Measurements from ENCODE around the gene WDR36.
A peak's percentile ranks its signal among the peaks of the same experiment; 100 is the strongest.
"Not testable (repeated sequence)": the region's sequence is repeated elsewhere in the genome, so short reads cannot be mapped to it uniquely, and the experiment has no call there.

WDR36 gene

DNA sequence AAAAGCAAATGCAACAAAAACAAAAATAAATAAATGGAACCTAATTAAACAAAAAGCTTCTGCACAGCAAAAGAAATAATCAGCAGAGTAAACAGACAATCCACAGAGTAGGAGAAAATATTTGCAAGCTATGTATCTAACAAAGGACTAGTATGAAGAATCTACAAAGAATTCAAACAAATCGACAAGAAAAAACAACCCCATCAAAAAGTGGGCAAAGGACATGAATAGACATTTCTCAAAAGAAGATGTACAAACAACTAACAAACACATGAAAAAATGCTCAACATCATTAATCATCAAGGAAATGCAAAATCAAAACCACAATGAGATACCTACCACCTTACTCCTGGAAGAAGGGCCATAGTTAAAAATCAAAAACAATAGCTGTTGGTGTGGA lies 49.3 kb downstream of the WDR36 start:
- not testable (repeated sequence) for DNase-seq

DNA sequence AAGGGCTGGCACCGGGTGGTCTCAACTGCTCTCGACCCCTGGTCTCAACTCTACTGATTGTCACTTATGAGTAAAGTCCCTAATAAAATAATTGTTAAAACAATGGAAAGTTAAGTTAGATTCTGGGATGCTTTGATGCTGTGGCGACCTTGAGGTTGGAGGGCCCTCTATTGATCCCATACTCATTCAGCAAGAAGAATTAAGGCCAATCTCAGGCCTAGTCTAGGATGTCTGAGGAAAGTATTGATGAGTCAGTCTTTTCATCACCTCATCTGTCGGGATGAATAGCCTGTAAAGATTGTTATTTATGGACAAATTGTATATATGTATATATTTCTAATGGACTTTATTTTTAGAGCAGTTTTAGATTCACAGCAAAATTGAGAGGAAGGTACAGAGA lies 50.8 kb downstream of the WDR36 start:
- no peak for DNase-seq

DNA sequence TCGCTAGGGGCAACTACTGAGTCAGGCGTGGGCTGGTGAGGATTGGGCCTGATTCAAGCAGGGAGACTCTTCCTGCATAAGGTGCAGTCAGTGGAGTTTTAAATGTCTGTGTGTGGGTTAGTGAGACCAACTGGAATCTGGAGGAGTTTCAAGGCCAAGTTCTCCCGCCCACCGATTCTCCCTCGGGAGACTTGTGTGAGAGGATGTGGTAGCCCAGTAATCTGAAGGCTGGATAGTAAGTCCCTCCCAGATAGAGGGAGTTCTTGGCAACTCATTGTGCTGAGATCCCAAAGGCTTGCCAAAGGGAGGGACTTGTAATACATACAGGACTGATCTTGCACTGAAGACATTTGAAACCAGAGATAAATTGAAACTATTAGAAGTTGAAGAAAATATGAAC lies 51.8 kb downstream of the WDR36 start:
- no peak for DNase-seq

DNA sequence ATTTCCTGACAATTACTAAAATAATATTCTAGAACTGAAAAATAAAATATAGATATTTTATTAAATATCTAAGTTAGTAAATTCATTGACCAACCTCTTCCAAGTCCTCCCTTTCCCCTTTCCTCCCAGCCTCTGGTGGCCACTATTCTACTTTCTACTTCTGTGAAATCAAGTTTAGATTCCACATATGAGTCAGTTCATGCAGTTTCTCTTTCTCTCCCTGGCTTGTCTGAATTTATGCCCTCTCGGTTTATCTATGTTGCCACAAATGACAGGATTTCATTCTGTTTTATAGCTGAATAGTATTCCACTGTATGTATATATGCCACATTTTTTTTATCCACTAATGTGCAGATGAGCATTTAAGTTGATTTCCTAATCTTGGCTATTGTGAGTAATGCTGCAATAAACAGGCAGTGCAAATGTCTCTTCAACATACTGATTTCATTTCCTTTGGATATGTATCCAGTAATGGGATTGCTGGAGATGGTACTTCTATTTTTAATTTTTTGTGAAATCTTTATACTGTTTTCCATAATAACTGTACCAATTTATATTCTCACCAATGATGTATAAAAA lies 52.3 kb downstream of the WDR36 start:
- no peak for DNase-seq

DNA sequence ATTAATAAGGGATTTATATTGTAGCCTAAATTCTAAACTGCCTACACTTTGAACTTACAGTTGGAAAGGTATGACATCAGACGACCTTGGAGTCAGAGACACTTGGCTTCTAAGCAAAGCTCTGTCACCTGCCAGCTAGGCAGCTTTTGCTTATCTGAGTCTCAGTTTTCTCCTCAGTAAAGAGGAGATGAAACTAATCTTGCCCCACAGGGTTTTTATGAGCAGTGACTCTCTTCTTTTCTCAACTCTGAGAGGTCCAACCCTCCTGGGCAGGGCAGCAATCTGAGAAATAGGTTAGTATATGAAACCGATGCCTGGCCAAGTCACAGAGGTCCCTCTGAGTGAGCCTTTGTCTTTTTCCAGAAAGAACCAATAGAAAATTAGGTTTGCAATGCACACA lies 53.9 kb downstream of the WDR36 start:
- no peak for DNase-seq

DNA sequence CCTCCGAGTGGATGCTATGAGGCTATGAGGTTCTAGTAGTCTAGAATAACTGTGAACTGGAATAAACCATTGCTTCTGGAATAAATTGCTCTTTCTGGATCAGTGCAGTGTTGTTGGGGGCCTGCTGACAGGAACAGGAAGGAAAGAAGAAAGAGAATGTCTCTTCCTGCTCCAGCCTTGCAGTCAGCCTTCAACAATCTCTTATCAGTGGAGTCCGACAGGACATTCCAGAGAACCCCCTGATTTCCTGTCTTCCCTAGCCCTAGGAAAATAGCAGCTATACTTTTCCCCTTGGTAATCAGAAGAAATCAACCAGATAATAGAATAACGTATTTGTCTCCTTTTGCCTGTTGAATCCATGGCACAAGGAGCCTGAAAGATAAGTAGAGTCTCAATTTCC lies 55.4 kb downstream of the WDR36 start:
- DNase-seq, result no peak

DNA sequence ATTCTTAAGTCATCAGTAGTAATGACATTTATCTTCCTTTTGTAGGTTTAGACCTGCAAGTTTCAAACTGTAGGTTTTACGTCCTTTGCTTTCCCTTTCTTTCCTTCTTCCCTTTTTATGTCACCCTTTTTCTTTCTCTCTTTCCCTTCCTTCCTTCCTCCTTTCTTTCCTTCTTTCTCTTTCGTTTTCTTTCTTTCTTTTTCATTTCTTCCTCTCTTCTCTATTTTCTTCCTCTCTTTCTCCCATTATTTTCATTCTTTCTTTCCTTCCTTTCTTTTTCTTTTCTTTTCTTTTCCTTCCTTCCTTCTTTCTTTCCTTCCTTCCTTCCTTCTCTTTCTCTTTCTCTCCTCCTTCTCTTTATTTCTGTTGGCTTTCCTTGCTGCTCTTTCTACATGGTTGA lies 59.9 kb downstream of the WDR36 start:
- DNase-seq, result no peak

DNA sequence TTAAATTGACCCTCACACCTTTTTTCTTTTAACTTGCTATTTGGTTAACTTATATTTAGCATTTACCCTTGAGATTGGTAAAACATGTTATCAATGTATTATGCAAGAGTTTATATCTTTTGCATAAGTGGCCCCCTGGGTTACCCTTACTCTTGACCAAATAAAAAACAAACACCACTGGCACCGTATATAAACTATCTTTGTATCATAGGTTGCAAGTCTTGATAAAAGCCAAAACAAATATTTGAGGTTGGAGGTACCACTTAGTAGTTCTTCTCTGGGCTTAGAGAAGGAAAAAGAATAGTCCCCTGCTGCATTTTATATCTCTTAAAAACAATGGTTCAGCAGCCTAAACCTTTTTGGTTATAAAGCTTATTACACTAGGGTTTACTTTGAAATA lies 61.3 kb downstream of the WDR36 start:
- DNase-seq, result no peak

DNA sequence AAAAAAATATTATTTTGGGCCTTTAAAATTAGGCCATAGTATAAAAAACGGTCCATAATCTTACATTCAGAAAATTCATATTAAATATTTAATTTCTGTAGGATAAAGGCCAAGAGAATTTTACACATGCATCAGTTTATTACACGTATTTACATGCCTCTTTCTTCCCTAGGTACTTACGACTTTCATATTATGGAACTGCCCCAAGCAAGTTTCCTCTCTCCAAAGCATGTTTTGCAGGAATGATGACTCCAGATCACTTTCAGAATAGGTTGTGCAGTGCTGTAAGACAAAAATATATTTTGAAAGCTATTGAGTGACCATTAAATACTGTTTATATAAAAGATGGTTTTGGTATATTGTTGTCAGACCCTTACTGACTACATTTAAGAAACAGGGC lies 61.8 kb downstream of the WDR36 start:
- DNase-seq, result no peak

DNA sequence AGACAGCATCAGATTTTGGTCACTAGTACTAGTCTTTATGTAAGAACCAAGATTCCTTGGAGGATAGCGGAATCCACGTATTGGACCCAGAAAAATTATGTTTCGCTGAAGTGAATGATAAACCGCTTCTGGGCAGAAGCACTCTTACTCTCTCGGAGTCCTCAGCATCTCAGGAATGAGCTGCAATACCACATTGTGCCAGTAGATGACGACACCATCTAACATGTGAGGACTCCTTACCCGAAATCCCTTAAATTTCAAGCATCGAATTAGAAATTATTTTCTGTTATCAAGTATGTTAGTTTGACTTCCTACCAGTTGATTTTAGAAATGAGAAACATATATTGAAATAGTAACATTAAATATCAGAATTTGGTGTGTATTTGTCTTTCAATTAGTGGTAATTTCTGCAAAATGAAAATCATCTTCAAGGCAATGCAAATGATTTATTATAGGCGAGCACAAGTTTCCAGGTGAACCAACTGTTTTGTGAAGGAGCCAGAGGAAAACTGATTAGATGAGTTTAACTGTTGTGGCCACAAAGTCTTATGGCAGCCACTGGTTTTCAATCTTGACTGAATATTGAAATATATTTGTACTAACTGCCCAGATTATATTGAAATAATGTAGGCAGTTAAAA lies 66.1 kb downstream of the WDR36 start:
- peak; percentile 64 for DNase-seq

DNA sequence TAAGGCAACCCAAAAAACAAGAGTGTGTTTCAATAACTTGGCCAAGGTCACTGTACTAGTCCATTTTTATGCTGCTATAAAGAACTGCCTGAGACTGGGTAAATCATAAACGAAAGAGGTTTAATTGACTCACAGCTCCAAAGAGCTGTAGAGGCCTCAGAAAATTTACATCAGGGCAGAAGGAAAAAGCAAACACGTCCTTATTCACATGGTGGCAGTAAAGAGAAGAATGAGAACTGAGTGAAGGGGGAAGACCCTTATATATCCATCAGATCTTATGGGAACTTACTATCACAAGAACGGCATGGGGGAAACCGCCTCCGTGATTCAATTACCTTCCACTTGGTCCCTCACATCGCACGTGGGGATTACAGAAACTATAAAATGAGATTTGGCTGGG lies 67.7 kb downstream of the WDR36 start:
- no peak for DNase-seq

DNA sequence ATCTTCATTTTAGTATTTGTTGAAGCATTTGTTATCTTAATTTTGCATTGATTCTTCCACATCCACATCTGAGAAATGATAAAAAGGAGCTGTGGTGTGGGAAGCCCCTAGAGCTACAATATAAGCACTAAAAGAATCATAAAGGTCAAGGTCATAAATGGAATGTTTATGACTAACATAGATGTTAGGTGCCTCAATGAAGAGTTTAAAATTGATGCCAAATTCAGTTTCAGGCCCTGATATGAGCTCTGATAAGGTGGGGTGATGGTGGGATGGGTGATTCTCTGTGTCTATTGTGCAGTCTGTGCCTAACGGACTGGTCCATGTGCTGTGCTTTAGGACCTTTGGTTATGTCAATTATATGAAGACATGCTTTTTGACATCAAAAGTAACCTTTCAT lies 70.9 kb downstream of the WDR36 start:
- no peak for DNase-seq

DNA sequence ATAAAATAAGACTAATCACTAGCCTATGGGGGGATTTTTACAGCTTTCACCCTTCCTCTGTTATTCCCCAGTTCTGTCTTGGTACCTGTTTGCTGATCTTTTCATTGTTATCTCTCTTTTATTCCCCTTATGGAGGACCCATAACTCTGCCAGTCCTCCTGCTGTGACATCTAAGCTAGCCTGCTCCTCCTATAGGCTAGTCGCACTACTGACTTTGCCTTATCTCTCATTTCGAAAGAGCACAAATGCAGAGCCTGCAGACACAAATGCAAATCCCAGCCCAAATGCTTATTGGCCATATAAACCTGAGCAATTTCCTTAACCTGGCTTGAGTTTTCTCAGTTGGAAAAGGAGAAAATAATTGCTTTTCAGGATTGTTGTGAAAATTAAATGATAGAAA lies 72.9 kb downstream of the WDR36 start:
- no peak for DNase-seq

DNA sequence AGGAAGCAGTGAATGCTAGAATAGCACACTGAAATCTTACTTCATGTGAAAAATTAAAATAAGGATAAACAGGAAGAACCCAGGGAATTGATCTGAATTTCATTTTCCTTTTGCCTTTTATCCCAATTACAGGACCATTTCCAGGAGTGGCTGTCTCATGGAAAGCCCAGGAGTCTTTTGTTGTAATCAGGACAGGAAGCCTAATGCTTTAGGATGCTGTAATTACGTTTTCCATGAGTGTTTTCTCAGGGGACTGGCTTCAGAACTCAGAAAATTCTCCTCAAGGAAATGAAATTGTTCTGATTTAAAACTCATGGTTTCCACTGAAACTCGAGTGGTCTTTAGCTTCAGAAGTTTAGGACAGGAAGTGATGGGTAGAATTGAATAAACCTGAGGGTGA lies 75.4 kb downstream of the WDR36 start:
- no peak for DNase-seq

DNA sequence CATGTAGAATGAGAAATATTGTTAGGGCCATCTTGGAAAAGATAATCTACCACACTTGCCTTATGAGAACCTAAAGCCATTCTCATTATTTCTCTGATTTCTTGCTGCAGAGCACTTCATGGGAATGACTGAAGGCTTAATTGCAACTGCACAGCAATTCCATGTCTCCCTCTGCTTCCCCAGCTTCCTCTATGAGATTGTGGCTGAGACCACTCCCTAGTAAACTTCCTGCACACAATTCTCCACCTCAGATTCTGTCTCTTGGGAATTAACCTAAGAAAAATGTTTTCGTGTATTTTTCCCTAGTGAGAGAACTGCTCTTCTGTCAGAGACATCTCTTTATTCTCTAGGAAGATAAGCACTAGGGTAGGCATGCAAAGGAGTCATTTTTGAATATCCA lies 76.5 kb downstream of the WDR36 start:
- no peak for DNase-seq

DNA sequence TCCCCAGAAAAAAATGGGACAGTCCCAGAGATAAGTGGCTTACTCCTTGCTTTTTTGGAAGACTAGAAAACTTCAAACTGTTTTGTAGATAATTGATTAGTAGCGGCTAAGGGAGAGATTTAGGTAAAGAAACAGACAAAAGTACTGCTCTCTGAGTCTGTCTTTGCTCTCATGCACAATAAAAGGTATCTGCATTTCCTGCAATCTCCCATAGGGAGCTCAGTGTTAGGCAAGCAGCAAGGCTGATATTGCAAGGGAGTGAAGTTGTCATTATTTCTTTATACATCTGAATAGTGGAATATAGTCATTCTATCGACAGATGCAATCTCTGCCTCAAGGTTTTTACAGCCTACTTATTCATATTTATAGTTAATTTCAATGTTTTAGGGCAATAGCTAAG lies 77.1 kb downstream of the WDR36 start:
- DNase-seq, result no peak

DNA sequence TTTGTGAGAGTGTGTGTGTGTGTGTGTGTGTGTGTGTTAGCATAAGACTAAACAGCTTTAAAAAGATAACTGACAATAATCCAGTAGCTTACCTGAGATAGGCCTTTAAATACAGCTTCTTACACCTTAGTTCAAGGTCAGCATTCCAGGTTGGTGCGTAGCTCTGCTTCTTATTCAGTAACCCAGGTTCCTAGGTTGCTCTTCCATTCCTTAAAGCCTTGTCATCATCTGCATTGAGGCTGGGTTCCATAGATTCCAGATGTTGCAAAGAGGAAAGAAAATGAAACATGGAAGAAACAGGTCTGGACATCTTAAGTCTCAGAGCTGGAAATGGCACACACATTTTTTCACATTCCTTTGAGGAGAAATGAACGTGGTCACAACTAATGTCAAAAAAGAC lies 78.1 kb downstream of the WDR36 start:
- no peak for DNase-seq

DNA sequence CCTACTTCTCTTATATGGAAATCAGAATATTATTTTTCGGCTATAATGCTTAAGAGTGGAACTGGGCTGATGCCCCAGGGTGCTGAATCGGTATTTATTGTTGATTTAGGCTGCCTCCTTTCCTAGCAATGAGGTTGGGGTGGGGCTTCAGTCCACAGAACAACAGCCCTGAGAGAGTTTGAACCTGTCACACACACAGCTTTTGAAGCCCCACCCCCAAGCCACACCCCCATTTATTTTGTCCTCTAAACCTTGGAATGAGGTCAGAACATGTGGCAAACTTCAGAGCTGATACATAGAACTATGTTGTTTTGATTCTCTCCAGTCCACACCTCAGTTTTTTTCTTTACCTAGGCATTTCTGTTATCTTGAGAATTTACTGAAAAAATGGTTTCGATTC lies 80.4 kb downstream of the WDR36 start:
- DNase-seq, result no peak

DNA sequence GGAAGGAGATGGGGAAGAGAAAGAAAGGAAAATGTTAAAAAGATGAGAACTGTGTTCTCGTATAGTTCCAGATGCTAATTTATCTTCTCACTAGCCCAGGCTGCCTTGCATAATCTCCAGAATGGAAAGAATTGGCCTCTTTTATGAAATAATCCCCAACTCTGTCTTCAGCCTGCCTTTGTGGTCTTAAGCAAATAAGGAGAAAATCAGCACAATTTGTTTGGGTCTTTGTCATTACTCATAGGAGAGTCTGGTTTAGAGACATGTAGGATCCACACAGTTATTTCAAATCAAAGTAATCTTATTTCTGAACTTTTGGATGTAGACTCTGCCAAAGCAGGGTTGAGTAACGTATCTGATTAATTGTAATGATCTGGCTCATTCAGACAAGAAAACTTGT lies 81.3 kb downstream of the WDR36 start:
- no peak for DNase-seq

Data from activated CD4-positive, alpha-beta T cell treated with anti-CD3 and anti-CD28 coated beads for 1 hour (primary cell).